WTC11 (cell line): ENCODE measurements around the gene LTB. TPM values are rescaled to one million over a fixed set of nuclear protein-coding genes. Genes with fewer than 3 reads are reported as not detected.

Experiments used
- ATAC-seq: fragments of 200-7000 bp; cut with Tn5 transposase; 2 replicates; pipeline ENCODE4 v1.10.0; 2021; ENCODE audit warnings: mild to moderate bottlenecking, moderate library complexity
- CTCF ChIA-PET: fragments of 300-600 bp; sonication (Branson Sonifier 250); formaldehyde crosslinking; loops from one replicate; lab custom pipeline; 2021; ENCODE audit warnings: antibody characterized with exemption; lab: Charles Lee
- POLR2A ChIA-PET: fragments of 350-600 bp; sonication (Branson Sonifier 250); formaldehyde crosslinking; loops from one replicate; lab custom pipeline; 2021; ENCODE audit warnings: antibody characterized with exemption; lab: Charles Lee
- DNase-seq: peaks from one replicate; pipeline ENCODE4 v3.0.0; 2021; ENCODE audit warnings: low spot score
- H3K27ac Mint-ChIP-seq: 2 replicates; pipeline ENCODE4 v1.8.0; 2021; ENCODE audit warnings: mixed read lengths
- H3K27me3 Mint-ChIP-seq: 2 replicates; pipeline ENCODE4 v1.8.0; 2021; ENCODE audit warnings: low read depth, mild to moderate bottlenecking, moderate library complexity, mixed read lengths
- H3K36me3 Mint-ChIP-seq: 2 replicates; pipeline ENCODE4 v1.8.0; 2021; ENCODE audit warnings: mixed read lengths
- H3K4me1 Mint-ChIP-seq: 2 replicates; pipeline ENCODE4 v1.8.0; 2022; ENCODE audit warnings: mixed read lengths
- H3K4me3 Mint-ChIP-seq: 2 replicates; pipeline ENCODE4 v1.8.0; 2021; ENCODE audit warnings: mild to moderate bottlenecking, moderate library complexity, mixed read lengths
- H3K9me3 Mint-ChIP-seq: 2 replicates; pipeline ENCODE4 v1.8.0; 2021; ENCODE audit warnings: mixed read lengths
- CREB1 ChIP-seq: sonication (generic); formaldehyde crosslinking; IDR thresholded peaks from 2 replicates; pipeline ENCODE4 v1.8.0; 2023; ENCODE audit warnings: mild to moderate bottlenecking, missing genetic modification reagents
- ESRRA ChIP-seq: sonication (generic); formaldehyde crosslinking; IDR thresholded peaks from 2 replicates; pipeline ENCODE4 v1.8.1; 2022; ENCODE audit warnings: mild to moderate bottlenecking, missing genetic modification reagents, borderline replicate concordance
- FOXJ3 ChIP-seq: sonication (generic); formaldehyde crosslinking; IDR thresholded peaks from 2 replicates; pipeline ENCODE4 v1.9.0; 2021; ENCODE audit warnings: missing genetic modification reagents, mild to moderate bottlenecking, borderline replicate concordance
- GRHL2 ChIP-seq: fragments of 250-450 bp; sonication (Bioruptor Pico); IDR thresholded peaks from 2 replicates; pipeline ENCODE4 v1.8.0; 2022; ENCODE audit warnings: mild to moderate bottlenecking, moderate library complexity; ENCODE audit not compliant: insufficient replicate concordance, severe bottlenecking
- MYBL2 ChIP-seq: sonication (generic); formaldehyde crosslinking; IDR thresholded peaks from 2 replicates; pipeline ENCODE4 v1.8.1; 2023; ENCODE audit warnings: mild to moderate bottlenecking, moderate library complexity, missing genetic modification reagents
- NR3C1 ChIP-seq: sonication (generic); formaldehyde crosslinking; conservative IDR thresholded peaks from 2 replicates; pipeline ENCODE4 v1.8.1; 2023; ENCODE audit warnings: low read depth, mild to moderate bottlenecking, missing genetic modification reagents
- RELA ChIP-seq: sonication (generic); formaldehyde crosslinking; IDR thresholded peaks from 2 replicates; pipeline ENCODE4 v1.8.1; 2022; ENCODE audit warnings: missing genetic modification reagents, mild to moderate bottlenecking, borderline replicate concordance
- SOX15 ChIP-seq: fragments of 250-450 bp; sonication (Bioruptor Pico); IDR thresholded peaks from 2 replicates; pipeline ENCODE4 v1.9.0; 2021; ENCODE audit warnings: mild to moderate bottlenecking
- TCF7 ChIP-seq: sonication (generic); formaldehyde crosslinking; IDR thresholded peaks from 2 replicates; pipeline ENCODE4 v1.8.0; 2022; ENCODE audit warnings: mild to moderate bottlenecking, low read depth, missing genetic modification reagents, moderate library complexity
- TP53 ChIP-seq: sonication (generic); formaldehyde crosslinking; IDR thresholded peaks from 2 replicates; pipeline ENCODE4 v1.8.1; 2023; ENCODE audit warnings: mild to moderate bottlenecking, missing genetic modification reagents
- ZBTB21 ChIP-seq: sonication (generic); formaldehyde crosslinking; IDR thresholded peaks from 2 replicates; pipeline ENCODE4 v1.8.1; 2023; ENCODE audit warnings: mild to moderate bottlenecking, missing genetic modification reagents, borderline replicate concordance
- ZNF138 ChIP-seq: sonication (generic); formaldehyde crosslinking; conservative IDR thresholded peaks from 2 replicates; pipeline ENCODE4 v1.8.1; 2022; ENCODE audit warnings: mild to moderate bottlenecking, moderate library complexity, missing genetic modification reagents
- ZNF263 ChIP-seq: sonication (generic); formaldehyde crosslinking; IDR thresholded peaks from 2 replicates; pipeline ENCODE4 v1.8.1; 2022; ENCODE audit warnings: low read depth, mild to moderate bottlenecking, moderate library complexity, missing genetic modification reagents
- total RNA-seq: library from RNA; stranded (reverse); gene quantifications from 3 replicates; pipeline ENCODE4 v1.2.3, GENCODE V29; 2021
- TF ChIP-seq, protein P1 (sequence below): fragments of 250-450 bp; sonication (Bioruptor Pico); IDR thresholded peaks from 2 replicates; pipeline ENCODE4 v1.8.0; 2021; ENCODE audit warnings: mild to moderate bottlenecking
- TF ChIP-seq, protein P2 (sequence below): sonication (generic); formaldehyde crosslinking; IDR thresholded peaks from 2 replicates; pipeline ENCODE4 v1.8.1; 2022; ENCODE audit warnings: low read depth, missing genetic modification reagents, borderline replicate concordance
- TF ChIP-seq, protein P3 (sequence below): sonication (generic); formaldehyde crosslinking; IDR thresholded peaks from 2 replicates; pipeline ENCODE4 v1.8.1; 2022; ENCODE audit warnings: mild to moderate bottlenecking, moderate library complexity, missing genetic modification reagents
- TF ChIP-seq, protein P4 (sequence below): sonication (generic); formaldehyde crosslinking; IDR thresholded peaks from 2 replicates; pipeline ENCODE4 v1.8.1; 2022; ENCODE audit warnings: mild to moderate bottlenecking, missing genetic modification reagents, moderate library complexity, borderline replicate concordance
- TF ChIP-seq, protein P5 (sequence below): fragments of 200-600 bp; IDR thresholded peaks from 2 replicates; pipeline ENCODE4 v1.8.0; 2022; ENCODE audit warnings: antibody characterized with exemption
- TF ChIP-seq, protein P6 (sequence below): sonication (generic); formaldehyde crosslinking; IDR thresholded peaks from 2 replicates; pipeline ENCODE4 v1.8.0; 2023; ENCODE audit warnings: missing genetic modification reagents
- TF ChIP-seq, protein P7 (sequence below): sonication (generic); formaldehyde crosslinking; IDR thresholded peaks from 2 replicates; pipeline ENCODE4 v1.8.1; 2023; ENCODE audit warnings: mild to moderate bottlenecking, moderate library complexity, missing genetic modification reagents
- TF ChIP-seq, protein P8 (sequence below): sonication (generic); formaldehyde crosslinking; IDR thresholded peaks from 2 replicates; pipeline ENCODE4 v1.8.1; 2022; ENCODE audit warnings: low read depth, mild to moderate bottlenecking, moderate library complexity, missing genetic modification reagents, borderline replicate concordance

LTB gene
- total RNA-seq, 1 experiment from 2014 or later, result 1.3 TPM

DNA sequence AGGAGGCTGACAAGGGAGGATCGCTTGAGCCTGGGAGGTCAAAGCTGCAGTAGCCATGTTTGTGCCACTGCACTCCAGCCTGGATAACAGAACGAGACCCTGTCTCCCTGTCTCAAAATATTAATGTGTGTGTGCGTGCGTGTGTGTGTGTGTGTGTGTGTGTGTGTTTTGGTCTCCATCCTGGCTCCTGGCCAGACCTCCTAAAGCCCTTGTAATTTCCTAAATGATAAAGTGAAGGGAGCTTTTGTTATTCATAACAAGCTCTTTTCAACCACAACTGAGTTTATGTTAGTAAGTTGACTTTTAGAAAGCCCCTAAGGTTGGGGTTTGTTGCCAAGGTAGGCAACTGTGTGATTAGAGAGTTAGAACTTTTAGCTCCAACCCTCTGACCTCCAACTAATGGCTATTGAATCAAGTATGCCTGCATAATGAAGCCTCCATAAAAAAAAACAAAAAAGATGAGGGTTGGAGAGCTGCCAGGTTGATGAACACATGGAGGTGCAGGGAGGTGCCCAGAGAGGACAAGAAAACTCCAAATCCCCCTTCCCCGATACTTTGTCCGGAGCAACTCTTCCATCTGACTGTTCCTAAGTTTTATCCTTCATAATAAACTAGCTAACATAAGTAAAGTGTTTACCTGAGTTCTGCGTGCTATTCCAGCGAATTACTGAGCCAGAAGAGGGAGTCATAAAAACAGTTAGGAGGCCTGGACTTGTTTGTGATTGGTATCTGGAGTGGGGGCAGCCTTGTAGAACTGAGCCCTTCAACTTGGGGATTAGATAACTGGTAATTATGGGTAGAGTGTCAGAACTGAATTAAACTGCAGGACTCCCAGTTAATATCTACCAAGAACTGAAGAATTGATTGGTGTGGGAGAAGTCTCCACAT lies 27.5 kb upstream of the LTB start:
- no peak for DNase-seq
- POLR2A ChIA-PET, result no interaction called here
- no peak overlapping the region for H3K27ac Mint-ChIP-seq
- H3K4me3 Mint-ChIP-seq, result no peak overlapping the region
- ATAC-seq, result no peak
- TF ChIP-seq, protein P1, sequence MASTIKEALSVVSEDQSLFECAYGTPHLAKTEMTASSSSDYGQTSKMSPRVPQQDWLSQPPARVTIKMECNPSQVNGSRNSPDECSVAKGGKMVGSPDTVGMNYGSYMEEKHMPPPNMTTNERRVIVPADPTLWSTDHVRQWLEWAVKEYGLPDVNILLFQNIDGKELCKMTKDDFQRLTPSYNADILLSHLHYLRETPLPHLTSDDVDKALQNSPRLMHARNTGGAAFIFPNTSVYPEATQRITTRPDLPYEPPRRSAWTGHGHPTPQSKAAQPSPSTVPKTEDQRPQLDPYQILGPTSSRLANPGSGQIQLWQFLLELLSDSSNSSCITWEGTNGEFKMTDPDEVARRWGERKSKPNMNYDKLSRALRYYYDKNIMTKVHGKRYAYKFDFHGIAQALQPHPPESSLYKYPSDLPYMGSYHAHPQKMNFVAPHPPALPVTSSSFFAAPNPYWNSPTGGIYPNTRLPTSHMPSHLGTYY, result no peak
- no peak for TF ChIP-seq SOX15 (CRISPR knock-in tag)
- no peak for TF ChIP-seq GRHL2 (CRISPR knock-in tag)
- no peak for TF ChIP-seq FOXJ3
- TF ChIP-seq, protein P2, sequence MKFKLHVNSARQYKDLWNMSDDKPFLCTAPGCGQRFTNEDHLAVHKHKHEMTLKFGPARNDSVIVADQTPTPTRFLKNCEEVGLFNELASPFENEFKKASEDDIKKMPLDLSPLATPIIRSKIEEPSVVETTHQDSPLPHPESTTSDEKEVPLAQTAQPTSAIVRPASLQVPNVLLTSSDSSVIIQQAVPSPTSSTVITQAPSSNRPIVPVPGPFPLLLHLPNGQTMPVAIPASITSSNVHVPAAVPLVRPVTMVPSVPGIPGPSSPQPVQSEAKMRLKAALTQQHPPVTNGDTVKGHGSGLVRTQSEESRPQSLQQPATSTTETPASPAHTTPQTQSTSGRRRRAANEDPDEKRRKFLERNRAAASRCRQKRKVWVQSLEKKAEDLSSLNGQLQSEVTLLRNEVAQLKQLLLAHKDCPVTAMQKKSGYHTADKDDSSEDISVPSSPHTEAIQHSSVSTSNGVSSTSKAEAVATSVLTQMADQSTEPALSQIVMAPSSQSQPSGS (CRISPR knock-in tag), result no peak
- TF ChIP-seq, protein P3, sequence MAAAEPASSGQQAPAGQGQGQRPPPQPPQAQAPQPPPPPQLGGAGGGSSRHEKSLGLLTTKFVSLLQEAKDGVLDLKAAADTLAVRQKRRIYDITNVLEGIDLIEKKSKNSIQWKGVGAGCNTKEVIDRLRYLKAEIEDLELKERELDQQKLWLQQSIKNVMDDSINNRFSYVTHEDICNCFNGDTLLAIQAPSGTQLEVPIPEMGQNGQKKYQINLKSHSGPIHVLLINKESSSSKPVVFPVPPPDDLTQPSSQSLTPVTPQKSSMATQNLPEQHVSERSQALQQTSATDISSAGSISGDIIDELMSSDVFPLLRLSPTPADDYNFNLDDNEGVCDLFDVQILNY (CRISPR knock-in tag), result no peak
- TF ChIP-seq TP53, result no peak
- TF ChIP-seq, protein P4, sequence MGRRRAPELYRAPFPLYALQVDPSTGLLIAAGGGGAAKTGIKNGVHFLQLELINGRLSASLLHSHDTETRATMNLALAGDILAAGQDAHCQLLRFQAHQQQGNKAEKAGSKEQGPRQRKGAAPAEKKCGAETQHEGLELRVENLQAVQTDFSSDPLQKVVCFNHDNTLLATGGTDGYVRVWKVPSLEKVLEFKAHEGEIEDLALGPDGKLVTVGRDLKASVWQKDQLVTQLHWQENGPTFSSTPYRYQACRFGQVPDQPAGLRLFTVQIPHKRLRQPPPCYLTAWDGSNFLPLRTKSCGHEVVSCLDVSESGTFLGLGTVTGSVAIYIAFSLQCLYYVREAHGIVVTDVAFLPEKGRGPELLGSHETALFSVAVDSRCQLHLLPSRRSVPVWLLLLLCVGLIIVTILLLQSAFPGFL (CRISPR knock-in tag), result no peak
- TF ChIP-seq RELA (CRISPR knock-in tag), result no peak
- TF ChIP-seq, protein P5, sequence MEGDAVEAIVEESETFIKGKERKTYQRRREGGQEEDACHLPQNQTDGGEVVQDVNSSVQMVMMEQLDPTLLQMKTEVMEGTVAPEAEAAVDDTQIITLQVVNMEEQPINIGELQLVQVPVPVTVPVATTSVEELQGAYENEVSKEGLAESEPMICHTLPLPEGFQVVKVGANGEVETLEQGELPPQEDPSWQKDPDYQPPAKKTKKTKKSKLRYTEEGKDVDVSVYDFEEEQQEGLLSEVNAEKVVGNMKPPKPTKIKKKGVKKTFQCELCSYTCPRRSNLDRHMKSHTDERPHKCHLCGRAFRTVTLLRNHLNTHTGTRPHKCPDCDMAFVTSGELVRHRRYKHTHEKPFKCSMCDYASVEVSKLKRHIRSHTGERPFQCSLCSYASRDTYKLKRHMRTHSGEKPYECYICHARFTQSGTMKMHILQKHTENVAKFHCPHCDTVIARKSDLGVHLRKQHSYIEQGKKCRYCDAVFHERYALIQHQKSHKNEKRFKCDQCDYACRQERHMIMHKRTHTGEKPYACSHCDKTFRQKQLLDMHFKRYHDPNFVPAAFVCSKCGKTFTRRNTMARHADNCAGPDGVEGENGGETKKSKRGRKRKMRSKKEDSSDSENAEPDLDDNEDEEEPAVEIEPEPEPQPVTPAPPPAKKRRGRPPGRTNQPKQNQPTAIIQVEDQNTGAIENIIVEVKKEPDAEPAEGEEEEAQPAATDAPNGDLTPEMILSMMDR, result no peak
- no peak for TF ChIP-seq ESRRA (CRISPR knock-in tag)
- TF ChIP-seq MYBL2 (CRISPR knock-in tag), result no peak
- no peak for TF ChIP-seq ZNF138 (CRISPR knock-in tag)
- TF ChIP-seq TCF7, result no peak
- TF ChIP-seq, protein P6, sequence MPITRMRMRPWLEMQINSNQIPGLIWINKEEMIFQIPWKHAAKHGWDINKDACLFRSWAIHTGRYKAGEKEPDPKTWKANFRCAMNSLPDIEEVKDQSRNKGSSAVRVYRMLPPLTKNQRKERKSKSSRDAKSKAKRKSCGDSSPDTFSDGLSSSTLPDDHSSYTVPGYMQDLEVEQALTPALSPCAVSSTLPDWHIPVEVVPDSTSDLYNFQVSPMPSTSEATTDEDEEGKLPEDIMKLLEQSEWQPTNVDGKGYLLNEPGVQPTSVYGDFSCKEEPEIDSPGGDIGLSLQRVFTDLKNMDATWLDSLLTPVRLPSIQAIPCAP, result no peak
- TF ChIP-seq NR3C1 (CRISPR knock-in tag), result no peak
- H3K9me3 Mint-ChIP-seq, result no peaks in the 10 kb centered on the region
- peaks cover 10% of the 10 kb centered on the region for H3K4me1 Mint-ChIP-seq
- peaks cover 6% of the 10 kb centered on the region; the same call in 1 of the 2 replicates for H3K27me3 Mint-ChIP-seq
- CTCF ChIA-PET, result interaction anchor here (1.2 to 3.0 kb wide), 5 partner anchors 11 to 64 kb away, joined by 4 to 32 read pairs (median 8); partner anchors contain the start of genes ATP6V1G2 and LTB
- H3K36me3 Mint-ChIP-seq, result no peaks in the 10 kb centered on the region

DNA sequence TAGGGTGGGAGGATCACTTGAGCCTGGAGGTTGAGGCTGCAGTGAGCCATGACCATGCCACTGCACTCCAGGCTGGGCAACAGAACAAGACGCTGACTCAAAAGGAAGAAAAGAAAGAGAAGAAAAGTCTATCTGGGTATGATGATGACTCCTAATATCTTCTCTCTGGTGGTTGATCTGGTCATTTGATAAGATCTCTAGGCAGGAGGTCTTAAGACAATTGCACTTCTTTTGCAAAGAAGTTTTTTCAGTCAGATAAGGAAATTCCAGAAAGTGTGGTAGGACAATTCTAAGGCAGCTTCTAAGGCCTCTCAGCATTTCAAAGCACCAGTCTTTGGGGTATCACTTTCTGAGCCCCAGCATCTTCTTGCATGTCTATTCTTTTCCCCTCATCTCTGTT lies 25.1 kb upstream of the LTB start:
- Mint-ChIP-seq H3K4me1 (peaks cover 6% of the 10 kb centered on the region), H3K4me3 (no peak overlapping the region), H3K27ac (no peak overlapping the region), H3K9me3 (no peaks in the 10 kb centered on the region), H3K36me3 (no peaks in the 10 kb centered on the region), H3K27me3 (peaks cover 6% of the 10 kb centered on the region; the same call in 1 of the 2 replicates)
- ATAC-seq (no peak), DNase-seq (no peak)
- ChIA-PET CTCF (interaction anchor here (0.6 to 1.7 kb wide), 3 partner anchors 9 to 56 kb away, joined by 3 to 6 read pairs (median 5); no protein-coding TSS in a partner anchor), POLR2A (no interaction called here)
- TF ChIP-seq, protein P7, sequence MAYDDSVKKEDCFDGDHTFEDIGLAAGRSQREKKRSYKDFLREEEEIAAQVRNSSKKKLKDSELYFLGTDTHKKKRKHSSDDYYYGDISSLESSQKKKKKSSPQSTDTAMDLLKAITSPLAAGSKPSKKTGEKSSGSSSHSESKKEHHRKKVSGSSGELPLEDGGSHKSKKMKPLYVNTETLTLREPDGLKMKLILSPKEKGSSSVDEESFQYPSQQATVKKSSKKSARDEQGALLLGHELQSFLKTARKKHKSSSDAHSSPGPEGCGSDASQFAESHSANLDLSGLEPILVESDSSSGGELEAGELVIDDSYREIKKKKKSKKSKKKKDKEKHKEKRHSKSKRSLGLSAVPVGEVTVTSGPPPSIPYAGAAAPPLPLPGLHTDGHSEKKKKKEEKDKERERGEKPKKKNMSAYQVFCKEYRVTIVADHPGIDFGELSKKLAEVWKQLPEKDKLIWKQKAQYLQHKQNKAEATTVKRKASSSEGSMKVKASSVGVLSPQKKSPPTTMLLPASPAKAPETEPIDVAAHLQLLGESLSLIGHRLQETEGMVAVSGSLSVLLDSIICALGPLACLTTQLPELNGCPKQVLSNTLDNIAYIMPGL (CRISPR knock-in tag), result no peak
- TF ChIP-seq, protein P6, result no peak
- TF ChIP-seq ZNF263, result no peak
- TF ChIP-seq ZBTB21 (CRISPR knock-in tag), result no peak
- TF ChIP-seq NR3C1 (CRISPR knock-in tag), result no peak
- no peak for TF ChIP-seq ESRRA (CRISPR knock-in tag)
- TF ChIP-seq, protein P8, sequence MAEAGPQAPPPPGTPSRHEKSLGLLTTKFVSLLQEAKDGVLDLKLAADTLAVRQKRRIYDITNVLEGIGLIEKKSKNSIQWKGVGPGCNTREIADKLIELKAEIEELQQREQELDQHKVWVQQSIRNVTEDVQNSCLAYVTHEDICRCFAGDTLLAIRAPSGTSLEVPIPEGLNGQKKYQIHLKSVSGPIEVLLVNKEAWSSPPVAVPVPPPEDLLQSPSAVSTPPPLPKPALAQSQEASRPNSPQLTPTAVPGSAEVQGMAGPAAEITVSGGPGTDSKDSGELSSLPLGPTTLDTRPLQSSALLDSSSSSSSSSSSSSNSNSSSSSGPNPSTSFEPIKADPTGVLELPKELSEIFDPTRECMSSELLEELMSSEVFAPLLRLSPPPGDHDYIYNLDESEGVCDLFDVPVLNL (CRISPR knock-in tag), result no peak
- no peak for TF ChIP-seq CREB1
